HepG2 (cell line): ENCODE results near the gene CLPTM1. TPM values are rescaled to one million over a fixed set of nuclear protein-coding genes. Genes with fewer than 3 reads are reported as not detected.

Source experiments
- DRAP1 ChIP-seq: IDR thresholded peaks from 2 replicates; pipeline ENCODE4 v1.6.1; 2016; ENCODE audit warnings: missing genetic modification reagents, missing compliant biosample characterization
- E2F5 ChIP-seq: sonication (generic); formaldehyde crosslinking; conservative IDR thresholded peaks from 2 replicates; pipeline ENCODE4 v1.4.0; 2020; ENCODE audit warnings: missing genetic modification reagents
- FOXK1 ChIP-seq: sonication (generic); formaldehyde crosslinking; IDR thresholded peaks from 2 replicates; pipeline ENCODE4 v1.4.0; 2020; ENCODE audit warnings: low read depth, missing genetic modification reagents, borderline replicate concordance
- HNF1B ChIP-seq: sonication (generic); formaldehyde crosslinking; IDR thresholded peaks from 2 replicates; pipeline ENCODE4 v1.5.1; 2020; ENCODE audit warnings: mild to moderate bottlenecking, moderate library complexity, missing genetic modification reagents
- IRF2 ChIP-seq: IDR thresholded peaks from 2 replicates; pipeline ENCODE4 v1.6.1; 2018; ENCODE audit warnings: missing genetic modification reagents, missing compliant biosample characterization
- KDM4B ChIP-seq: sonication (generic); formaldehyde crosslinking; IDR thresholded peaks from 2 replicates; pipeline ENCODE4 v1.4.0; 2020; ENCODE audit warnings: missing genetic modification reagents
- MAFG ChIP-seq: sonication (generic); formaldehyde crosslinking; IDR thresholded peaks from 2 replicates; pipeline ENCODE4 v1.5.1; 2020; ENCODE audit warnings: mild to moderate bottlenecking, missing genetic modification reagents
- MTF1 ChIP-seq: sonication (generic); formaldehyde crosslinking; IDR thresholded peaks from 2 replicates; pipeline ENCODE4 v1.5.0; 2020; ENCODE audit warnings: missing genetic modification reagents
- PITX1 ChIP-seq: sonication (generic); formaldehyde crosslinking; IDR thresholded peaks from 2 replicates; pipeline ENCODE4 v1.5.1; 2020; ENCODE audit warnings: mild to moderate bottlenecking, missing genetic modification reagents
- REPIN1 ChIP-seq: sonication (generic); formaldehyde crosslinking; IDR thresholded peaks from 2 replicates; pipeline ENCODE4 v1.8.0; 2022; ENCODE audit warnings: missing genetic modification reagents, low read depth, mild to moderate bottlenecking, borderline replicate concordance
- STAT5B ChIP-seq: sonication (generic); formaldehyde crosslinking; IDR thresholded peaks from 2 replicates; pipeline ENCODE4 v1.4.0; 2020; ENCODE audit warnings: missing genetic modification reagents
- STAT6 ChIP-seq: sonication (generic); formaldehyde crosslinking; IDR thresholded peaks from 2 replicates; pipeline ENCODE4 v1.4.0; 2020; ENCODE audit warnings: missing genetic modification reagents, mild to moderate bottlenecking, borderline replicate concordance
- SUZ12 ChIP-seq: fragments of 150-350 bp; IDR thresholded peaks from 2 replicates; pipeline ENCODE4 v1.6.1; 2014; ENCODE audit warnings: low read depth, low read length
- TAF1 ChIP-seq: sonication (generic); formaldehyde crosslinking; IDR thresholded peaks from 2 replicates; pipeline ENCODE4 v1.4.0; 2020; ENCODE audit warnings: missing genetic modification reagents
- TBL1XR1 ChIP-seq: fragments of 150-350 bp; IDR thresholded peaks from 2 replicates; pipeline ENCODE4 v1.6.1; 2014; ENCODE audit warnings: borderline replicate concordance, low read length; ENCODE audit not compliant: partially characterized antibody
- TBP ChIP-seq: sonication (generic); formaldehyde crosslinking; IDR thresholded peaks from 2 replicates; pipeline ENCODE4 v1.5.0; 2020; ENCODE audit warnings: missing genetic modification reagents
- TBX2 ChIP-seq: sonication (generic); formaldehyde crosslinking; IDR thresholded peaks from 2 replicates; pipeline ENCODE4 v1.5.0; 2020; ENCODE audit warnings: missing genetic modification reagents, mild to moderate bottlenecking, borderline replicate concordance
- TBX3 ChIP-seq: fragments of 450-650 bp; IDR thresholded peaks from 2 replicates; pipeline ENCODE4 v1.6.1; 2017; ENCODE audit warnings: antibody characterized with exemption, mild to moderate bottlenecking, inconsistent platforms, borderline replicate concordance
- TMF1 ChIP-seq: sonication (generic); formaldehyde crosslinking; IDR thresholded peaks from 2 replicates; pipeline ENCODE4 v1.8.1; 2022; ENCODE audit warnings: low read depth, missing genetic modification reagents
- U2AF2 ChIP-seq: fragments of 200-400 bp; formaldehyde crosslinking; IDR thresholded peaks from 2 replicates; pipeline ENCODE4 v1.6.1; 2017; ENCODE audit warnings: low read depth, mild to moderate bottlenecking, low read length
- ZBTB38 ChIP-seq: sonication (generic); formaldehyde crosslinking; IDR thresholded peaks from 2 replicates; pipeline ENCODE4 v1.5.1; 2020; ENCODE audit warnings: mild to moderate bottlenecking, missing genetic modification reagents
- ZBTB7A ChIP-seq: sonication (generic); formaldehyde crosslinking; IDR thresholded peaks from 2 replicates; pipeline ENCODE4 v1.8.0; 2022; ENCODE audit warnings: mild to moderate bottlenecking, missing genetic modification reagents
- ZNF12 ChIP-seq: sonication (generic); formaldehyde crosslinking; IDR thresholded peaks from 2 replicates; pipeline ENCODE4 v1.5.0; 2020; ENCODE audit warnings: missing genetic modification reagents
- ZNF24 ChIP-seq: fragments of 450-650 bp; IDR thresholded peaks from 2 replicates; pipeline ENCODE4 v1.6.1; 2017; ENCODE audit warnings: antibody characterized with exemption, mild to moderate bottlenecking
- ZNF251 ChIP-seq: sonication (generic); formaldehyde crosslinking; IDR thresholded peaks from 2 replicates; pipeline ENCODE4 v1.9.0; 2021; ENCODE audit warnings: mild to moderate bottlenecking, missing genetic modification reagents
- ZNF510 ChIP-seq: sonication (generic); formaldehyde crosslinking; IDR thresholded peaks from 2 replicates; pipeline ENCODE4 v1.4.0; 2020; ENCODE audit warnings: low read depth, mild to moderate bottlenecking, missing genetic modification reagents
- ZNF766 ChIP-seq: sonication (generic); formaldehyde crosslinking; IDR thresholded peaks from 2 replicates; pipeline ENCODE4 v1.5.0; 2020; ENCODE audit warnings: missing genetic modification reagents, borderline replicate concordance
- ZNF883 ChIP-seq: sonication (generic); formaldehyde crosslinking; IDR thresholded peaks from 2 replicates; pipeline ENCODE4 v1.5.1; 2020; ENCODE audit warnings: mild to moderate bottlenecking, missing genetic modification reagents; ENCODE audit errors: not compliant biosample characterization
- polyA plus RNA-seq, 8 experiments: library from polyadenylated mRNA; depleted of rRNA in 3 of 8; stranded (reverse) in 7 of 8; unstranded in 1 of 8; fragments of >200 nt; fragmentation: Illumina TruSeq in 4 of 8; extraction: Trizol in 4 of 8; gene quantifications; 2 replicates each; pipeline versions ENCODE4 v1.2.1 to v1.2.3, GENCODE V29; 2011 to 2016; ENCODE audit warnings: low read depth in 4 of 8, missing spikeins in 1 of 8, mixed read lengths in 1 of 8; ENCODE audit not compliant: insufficient read depth in 1 of 8
- total RNA-seq, 5 experiments: library from RNA; depleted of rRNA; stranded (reverse); fragments of >200 nt; fragmentation: Illumina TruSeq; extraction: Trizol; gene quantifications; 2 replicates each; pipeline ENCODE4 v1.2.3, GENCODE V29; 2016; ENCODE audit warnings: low read depth in 1 of 5

Gene CLPTM1
- total and polyA plus RNA-seq, 2 of the 13 experiments (the other 11 are each of a cell fraction or from before 2014, with no cell fraction given) = 34.9 to 42.8 TPM

GRCh38 chr19:44924243-44924725 lies 30.9 kb upstream of the CLPTM1 start (continued):
- TF ChIP-seq TMF1 (CRISPR knock-in tag) (no peak), SUZ12 (no peak), TAF1 (CRISPR knock-in tag) (peak; percentile 55; the same call in 1 of the 2 replicates), MAFG (CRISPR knock-in tag) (no peak), ZNF12 (CRISPR knock-in tag) (peak; percentile 59; the same call in 1 of the 2 replicates), E2F5 (CRISPR knock-in tag) (no peak), MTF1 (CRISPR knock-in tag) (no peak), TBX2 (CRISPR knock-in tag) (peak; percentile 94), STAT6 (peak; percentile 83; the same call in 1 of the 2 replicates), ZNF251 (CRISPR knock-in tag) (no peak), TBX3 (peak; percentile 81; the same call in 1 of the 2 replicates), ZNF766 (peak; percentile 43; the same call in 1 of the 2 replicates), ZBTB38 (CRISPR knock-in tag) (peak; percentile 77), U2AF2 (peak; percentile 63; the same call in 1 of the 2 replicates), ZNF510 (CRISPR knock-in tag) (no peak), REPIN1 (CRISPR knock-in tag) (peak; percentile 94), FOXK1 (CRISPR knock-in tag) (peak; percentile 94; the same call in 1 of the 2 replicates), TBL1XR1 (peak; percentile 97), HNF1B (peak; percentile 58), ZNF24 (no peak), KDM4B (peak; percentile 94), IRF2 (peak; percentile 96), TBP (CRISPR knock-in tag) (no peak), PITX1 (CRISPR knock-in tag) (peak; percentile 94), STAT5B (CRISPR knock-in tag) (no peak), ZNF883 (CRISPR knock-in tag) (no peak), ZBTB7A (CRISPR knock-in tag) (peak; percentile 99), DRAP1 (peak; percentile 77)
